ENCODE results near the gene PRTFDC1.
"Not testable (repeated sequence)": the region's sequence is repeated elsewhere in the genome, so short reads cannot be mapped to it uniquely, and the experiment has no call there.

The PRTFDC1 gene

GRCh38 chr10:24925799-24926198, 26.6 kb downstream of the PRTFDC1 start:
- no peak overlapping the region for H3K27ac Mint-ChIP-seq
- H3K4me3 Mint-ChIP-seq: no peak overlapping the region
- peaks cover 38% of the 10 kb centered on the region for H3K4me1 Mint-ChIP-seq
- H3K9me3 Mint-ChIP-seq: peaks cover 7% of the 10 kb centered on the region
- no peaks in the 10 kb centered on the region for H3K27me3 Mint-ChIP-seq
- H3K36me3 Mint-ChIP-seq: peaks cover 13% of the 10 kb centered on the region

- peaks cover 43% of the 10 kb centered on the region for H3K4me1 Mint-ChIP-seq
- not testable (repeated sequence) for H3K9me3 Mint-ChIP-seq, H3K27ac Mint-ChIP-seq, H3K4me3 Mint-ChIP-seq, H3K27me3 Mint-ChIP-seq
- peaks cover 16% of the 10 kb centered on the region for H3K36me3 Mint-ChIP-seq
Measured at GRCh38 chr10:24924483-24924882, 27.9 kb downstream of the PRTFDC1 start.

GRCh38 chr10:24922222-24922868, 30.1 kb downstream of the PRTFDC1 start:
- Mint-ChIP-seq H3K4me1 (peaks cover 33% of the 10 kb centered on the region), H3K36me3 (peaks cover 18% of the 10 kb centered on the region), H3K4me3 (peak overlapping the region; percentile 15), H3K27ac (peak overlapping the region; percentile 36)
- not testable (repeated sequence) for H3K27me3 Mint-ChIP-seq, H3K9me3 Mint-ChIP-seq

- peaks cover 7% of the 10 kb centered on the region for H3K9me3 Mint-ChIP-seq
- H3K4me1 Mint-ChIP-seq: peaks cover 24% of the 10 kb centered on the region
- no peaks in the 10 kb centered on the region for H3K27me3 Mint-ChIP-seq
- H3K4me3 Mint-ChIP-seq: peak overlapping the region; percentile 57
- peaks cover 18% of the 10 kb centered on the region for H3K36me3 Mint-ChIP-seq
- peak overlapping the region; percentile 79 for H3K27ac Mint-ChIP-seq
Measured at GRCh38 chr10:24920907-24921881, 31.2 kb downstream of the PRTFDC1 start.

- Mint-ChIP-seq H3K4me1 (peaks cover 24% of the 10 kb centered on the region), H3K36me3 (peaks cover 16% of the 10 kb centered on the region)
- not testable (repeated sequence) for H3K27ac Mint-ChIP-seq, H3K9me3 Mint-ChIP-seq, H3K4me3 Mint-ChIP-seq, H3K27me3 Mint-ChIP-seq
Measured at GRCh38 chr10:24920192-24920591, 32.2 kb downstream of the PRTFDC1 start.

- not testable (repeated sequence) for H3K27me3 Mint-ChIP-seq, H3K4me3 Mint-ChIP-seq, H3K27ac Mint-ChIP-seq, H3K9me3 Mint-ChIP-seq
- Mint-ChIP-seq H3K36me3 (peaks cover 16% of the 10 kb centered on the region), H3K4me1 (peaks cover 24% of the 10 kb centered on the region)
Measured at GRCh38 chr10:24919629-24920028, 32.8 kb downstream of the PRTFDC1 start.

- Mint-ChIP-seq H3K27me3 (no peaks in the 10 kb centered on the region), H3K36me3 (peaks cover 5% of the 10 kb centered on the region), H3K27ac (no peak overlapping the region), H3K9me3 (no peaks in the 10 kb centered on the region), H3K4me1 (peaks cover 24% of the 10 kb centered on the region), H3K4me3 (no peak overlapping the region)
Measured at GRCh38 chr10:24917979-24918378, 34.4 kb downstream of the PRTFDC1 start.

- peaks cover 26% of the 10 kb centered on the region for H3K4me1 Mint-ChIP-seq
- H3K9me3 Mint-ChIP-seq: no peaks in the 10 kb centered on the region
Measured at GRCh38 chr10:24917493-24917892, 34.9 kb downstream of the PRTFDC1 start.

GRCh38 chr10:24916365-24916764, 36.0 kb downstream of the PRTFDC1 start:
- Mint-ChIP-seq H3K27ac (no peak overlapping the region), H3K9me3 (no peaks in the 10 kb centered on the region), H3K36me3 (peaks cover 5% of the 10 kb centered on the region), H3K4me1 (peaks cover 23% of the 10 kb centered on the region), H3K27me3 (no peaks in the 10 kb centered on the region), H3K4me3 (no peak overlapping the region)

More at GRCh38 chr10:24917493-24917892, 34.9 kb downstream of the PRTFDC1 start:
- Mint-ChIP-seq H3K27ac (no peak overlapping the region), H3K36me3 (peaks cover 5% of the 10 kb centered on the region), H3K27me3 (no peaks in the 10 kb centered on the region), H3K4me3 (no peak overlapping the region)

- Mint-ChIP-seq H3K9me3 (no peaks in the 10 kb centered on the region), H3K27me3 (no peaks in the 10 kb centered on the region), H3K4me3 (no peak overlapping the region), H3K36me3 (peaks cover 5% of the 10 kb centered on the region), H3K27ac (no peak overlapping the region), H3K4me1 (peaks cover 15% of the 10 kb centered on the region)
Measured at GRCh38 chr10:24915304-24915703, 37.1 kb downstream of the PRTFDC1 start.

- H3K27ac Mint-ChIP-seq: no peak overlapping the region
Measured at GRCh38 chr10:24914148-24914547, 38.3 kb downstream of the PRTFDC1 start.

GRCh38 chr10:24912215-24912614, 40.2 kb downstream of the PRTFDC1 start:
- Mint-ChIP-seq H3K36me3 (no peaks in the 10 kb centered on the region), H3K27me3 (no peaks in the 10 kb centered on the region), H3K27ac (no peak overlapping the region), H3K4me3 (no peak overlapping the region), H3K4me1 (peaks cover 13% of the 10 kb centered on the region), H3K9me3 (no peaks in the 10 kb centered on the region)

More at GRCh38 chr10:24914148-24914547, 38.3 kb downstream of the PRTFDC1 start:
- H3K4me1 Mint-ChIP-seq: peaks cover 13% of the 10 kb centered on the region
- no peaks in the 10 kb centered on the region for H3K36me3 Mint-ChIP-seq
- no peaks in the 10 kb centered on the region for H3K9me3 Mint-ChIP-seq
- H3K4me3 Mint-ChIP-seq: no peak overlapping the region
- no peaks in the 10 kb centered on the region for H3K27me3 Mint-ChIP-seq

GRCh38 chr10:24911029-24911428, 41.4 kb downstream of the PRTFDC1 start:
- H3K4me1 Mint-ChIP-seq: peaks cover 13% of the 10 kb centered on the region
- no peak overlapping the region for H3K27ac Mint-ChIP-seq
- no peak overlapping the region for H3K4me3 Mint-ChIP-seq
- H3K27me3 Mint-ChIP-seq: no peaks in the 10 kb centered on the region
- no peaks in the 10 kb centered on the region for H3K9me3 Mint-ChIP-seq
- no peaks in the 10 kb centered on the region for H3K36me3 Mint-ChIP-seq

- H3K27ac Mint-ChIP-seq: no peak overlapping the region
- H3K4me1 Mint-ChIP-seq: peaks cover 13% of the 10 kb centered on the region
- peaks cover 1% of the 10 kb centered on the region for H3K36me3 Mint-ChIP-seq
- no peaks in the 10 kb centered on the region for H3K27me3 Mint-ChIP-seq
- H3K9me3 Mint-ChIP-seq: no peaks in the 10 kb centered on the region
- no peak overlapping the region for H3K4me3 Mint-ChIP-seq
Measured at GRCh38 chr10:24910574-24910973, 41.8 kb downstream of the PRTFDC1 start.

GRCh38 chr10:24908793-24909423, 43.5 kb downstream of the PRTFDC1 start:
- Mint-ChIP-seq H3K27me3 (no peaks in the 10 kb centered on the region), H3K27ac (no peak overlapping the region), H3K36me3 (peaks cover 1% of the 10 kb centered on the region), H3K9me3 (no peaks in the 10 kb centered on the region), H3K4me1 (peaks cover 13% of the 10 kb centered on the region), H3K4me3 (no peak overlapping the region)

- no peak overlapping the region for H3K27ac Mint-ChIP-seq
- no peaks in the 10 kb centered on the region for H3K27me3 Mint-ChIP-seq
- H3K36me3 Mint-ChIP-seq: peaks cover 1% of the 10 kb centered on the region
- H3K4me3 Mint-ChIP-seq: no peak overlapping the region
- no peaks in the 10 kb centered on the region for H3K9me3 Mint-ChIP-seq
- H3K4me1 Mint-ChIP-seq: peaks cover 13% of the 10 kb centered on the region
Measured at GRCh38 chr10:24907956-24908355, 44.5 kb downstream of the PRTFDC1 start.
